Neural cell (in vitro differentiated cells): ENCODE results near the gene TENM3.

Experiments
- EP300 ChIP-seq: fragments of 450-650 bp; conservative IDR thresholded peaks from 2 replicates; pipeline ENCODE4 v1.6.1; 2014; ENCODE audit warnings: antibody characterized with exemption, mild to moderate bottlenecking, moderate library complexity; ENCODE audit not compliant: poor library complexity, severe bottlenecking
- EZH2 ChIP-seq: fragments of 200-600, 300-800 bp; shearing (Covaris generic), sonication (generic); IDR thresholded peaks from 2 replicates; pipeline ENCODE4 v1.6.1; 2014; ENCODE audit warnings: antibody characterized with exemption, low read length, borderline replicate concordance, mild to moderate bottlenecking; ENCODE audit not compliant: insufficient read depth, poor library complexity, severe bottlenecking
- POLR2AphosphoS5 ChIP-seq: IDR thresholded peaks from 2 replicates; pipeline ENCODE4 v1.6.1; 2012
- TAF1 ChIP-seq: IDR thresholded peaks from 2 replicates; pipeline ENCODE4 v1.6.1; 2012; ENCODE audit warnings: low read depth
- TF ChIP-seq, protein P1 (sequence below): fragments of 450-650 bp; IDR thresholded peaks from 2 replicates; pipeline ENCODE4 v1.5.1; 2014; ENCODE audit warnings: antibody characterized with exemption, mild to moderate bottlenecking, moderate library complexity; ENCODE audit not compliant: poor library complexity, severe bottlenecking
- TF ChIP-seq, protein P2 (sequence below): IDR thresholded peaks from 2 replicates; pipeline ENCODE4 v1.6.1; 2012; ENCODE audit warnings: borderline replicate concordance

DNA sequence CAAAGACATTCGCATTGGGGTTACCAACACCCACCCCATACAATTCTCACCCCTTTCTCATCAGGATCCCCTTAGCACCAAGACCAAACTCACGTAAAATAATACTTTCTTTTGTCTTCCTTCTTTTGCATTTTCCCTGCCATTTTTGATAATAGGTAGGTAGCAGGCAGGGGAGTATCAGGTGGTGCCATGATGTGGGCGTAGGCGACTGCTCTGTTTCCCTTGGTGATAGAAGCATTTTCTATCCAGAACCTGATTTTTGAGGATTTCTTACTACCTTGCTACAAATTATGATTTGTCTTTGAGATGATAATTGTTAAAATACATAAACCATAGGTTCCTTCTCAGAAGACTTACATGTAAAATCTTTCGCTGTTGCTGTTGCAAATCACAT lies 523.7 kb downstream of the TENM3 start:
- TF ChIP-seq POLR2AphosphoS5 (no peak), TAF1 (no peak), EZH2 (no peak), EP300 (no peak)
- TF ChIP-seq, protein P1, sequence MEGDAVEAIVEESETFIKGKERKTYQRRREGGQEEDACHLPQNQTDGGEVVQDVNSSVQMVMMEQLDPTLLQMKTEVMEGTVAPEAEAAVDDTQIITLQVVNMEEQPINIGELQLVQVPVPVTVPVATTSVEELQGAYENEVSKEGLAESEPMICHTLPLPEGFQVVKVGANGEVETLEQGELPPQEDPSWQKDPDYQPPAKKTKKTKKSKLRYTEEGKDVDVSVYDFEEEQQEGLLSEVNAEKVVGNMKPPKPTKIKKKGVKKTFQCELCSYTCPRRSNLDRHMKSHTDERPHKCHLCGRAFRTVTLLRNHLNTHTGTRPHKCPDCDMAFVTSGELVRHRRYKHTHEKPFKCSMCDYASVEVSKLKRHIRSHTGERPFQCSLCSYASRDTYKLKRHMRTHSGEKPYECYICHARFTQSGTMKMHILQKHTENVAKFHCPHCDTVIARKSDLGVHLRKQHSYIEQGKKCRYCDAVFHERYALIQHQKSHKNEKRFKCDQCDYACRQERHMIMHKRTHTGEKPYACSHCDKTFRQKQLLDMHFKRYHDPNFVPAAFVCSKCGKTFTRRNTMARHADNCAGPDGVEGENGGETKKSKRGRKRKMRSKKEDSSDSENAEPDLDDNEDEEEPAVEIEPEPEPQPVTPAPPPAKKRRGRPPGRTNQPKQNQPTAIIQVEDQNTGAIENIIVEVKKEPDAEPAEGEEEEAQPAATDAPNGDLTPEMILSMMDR: no peak
- TF ChIP-seq, protein P2, sequence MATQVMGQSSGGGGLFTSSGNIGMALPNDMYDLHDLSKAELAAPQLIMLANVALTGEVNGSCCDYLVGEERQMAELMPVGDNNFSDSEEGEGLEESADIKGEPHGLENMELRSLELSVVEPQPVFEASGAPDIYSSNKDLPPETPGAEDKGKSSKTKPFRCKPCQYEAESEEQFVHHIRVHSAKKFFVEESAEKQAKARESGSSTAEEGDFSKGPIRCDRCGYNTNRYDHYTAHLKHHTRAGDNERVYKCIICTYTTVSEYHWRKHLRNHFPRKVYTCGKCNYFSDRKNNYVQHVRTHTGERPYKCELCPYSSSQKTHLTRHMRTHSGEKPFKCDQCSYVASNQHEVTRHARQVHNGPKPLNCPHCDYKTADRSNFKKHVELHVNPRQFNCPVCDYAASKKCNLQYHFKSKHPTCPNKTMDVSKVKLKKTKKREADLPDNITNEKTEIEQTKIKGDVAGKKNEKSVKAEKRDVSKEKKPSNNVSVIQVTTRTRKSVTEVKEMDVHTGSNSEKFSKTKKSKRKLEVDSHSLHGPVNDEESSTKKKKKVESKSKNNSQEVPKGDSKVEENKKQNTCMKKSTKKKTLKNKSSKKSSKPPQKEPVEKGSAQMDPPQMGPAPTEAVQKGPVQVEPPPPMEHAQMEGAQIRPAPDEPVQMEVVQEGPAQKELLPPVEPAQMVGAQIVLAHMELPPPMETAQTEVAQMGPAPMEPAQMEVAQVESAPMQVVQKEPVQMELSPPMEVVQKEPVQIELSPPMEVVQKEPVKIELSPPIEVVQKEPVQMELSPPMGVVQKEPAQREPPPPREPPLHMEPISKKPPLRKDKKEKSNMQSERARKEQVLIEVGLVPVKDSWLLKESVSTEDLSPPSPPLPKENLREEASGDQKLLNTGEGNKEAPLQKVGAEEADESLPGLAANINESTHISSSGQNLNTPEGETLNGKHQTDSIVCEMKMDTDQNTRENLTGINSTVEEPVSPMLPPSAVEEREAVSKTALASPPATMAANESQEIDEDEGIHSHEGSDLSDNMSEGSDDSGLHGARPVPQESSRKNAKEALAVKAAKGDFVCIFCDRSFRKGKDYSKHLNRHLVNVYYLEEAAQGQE: no peak
